WTC11 (cell line): ENCODE data around the gene PSMB10. TPM values are rescaled to one million over a fixed set of nuclear protein-coding genes. Genes with fewer than 3 reads are reported as not detected.

Source experiments
- ATAC-seq: fragments of 200-7000 bp; cut with Tn5 transposase; 2 replicates; pipeline ENCODE4 v1.10.0; 2021; ENCODE audit warnings: mild to moderate bottlenecking, moderate library complexity
- CTCF ChIA-PET: fragments of 300-600 bp; sonication (Branson Sonifier 250); formaldehyde crosslinking; loops from one replicate; lab custom pipeline; 2021; ENCODE audit warnings: antibody characterized with exemption; lab: Charles Lee
- POLR2A ChIA-PET: fragments of 350-600 bp; sonication (Branson Sonifier 250); formaldehyde crosslinking; loops from one replicate; lab custom pipeline; 2021; ENCODE audit warnings: antibody characterized with exemption; lab: Charles Lee
- DNase-seq: peaks from one replicate; pipeline ENCODE4 v3.0.0; 2021; ENCODE audit warnings: low spot score
- H3K27ac Mint-ChIP-seq: 2 replicates; pipeline ENCODE4 v1.8.0; 2021; ENCODE audit warnings: mixed read lengths
- H3K27me3 Mint-ChIP-seq: 2 replicates; pipeline ENCODE4 v1.8.0; 2021; ENCODE audit warnings: low read depth, mild to moderate bottlenecking, moderate library complexity, mixed read lengths
- H3K36me3 Mint-ChIP-seq: 2 replicates; pipeline ENCODE4 v1.8.0; 2021; ENCODE audit warnings: mixed read lengths
- H3K4me1 Mint-ChIP-seq: 2 replicates; pipeline ENCODE4 v1.8.0; 2022; ENCODE audit warnings: mixed read lengths
- H3K4me3 Mint-ChIP-seq: 2 replicates; pipeline ENCODE4 v1.8.0; 2021; ENCODE audit warnings: mild to moderate bottlenecking, moderate library complexity, mixed read lengths
- H3K9me3 Mint-ChIP-seq: 2 replicates; pipeline ENCODE4 v1.8.0; 2021; ENCODE audit warnings: mixed read lengths
- ATF1 ChIP-seq: sonication (generic); formaldehyde crosslinking; IDR thresholded peaks from 2 replicates; pipeline ENCODE4 v1.8.1; 2023; ENCODE audit warnings: mild to moderate bottlenecking, moderate library complexity, missing genetic modification reagents
- ATF3 ChIP-seq: sonication (generic); formaldehyde crosslinking; conservative IDR thresholded peaks from 2 replicates; pipeline ENCODE4 v1.8.1; 2022; ENCODE audit warnings: mild to moderate bottlenecking, missing genetic modification reagents
- E2F4 ChIP-seq: sonication (generic); formaldehyde crosslinking; IDR thresholded peaks from 2 replicates; pipeline ENCODE4 v1.8.1; 2022; ENCODE audit warnings: low read depth, mild to moderate bottlenecking, moderate library complexity, missing genetic modification reagents, borderline replicate concordance
- EMX1 ChIP-seq: fragments of 250-450 bp; sonication (Bioruptor Pico); IDR thresholded peaks from 2 replicates; pipeline ENCODE4 v1.8.0; 2021; ENCODE audit warnings: mild to moderate bottlenecking
- FOXP1 ChIP-seq: sonication (generic); formaldehyde crosslinking; IDR thresholded peaks from 2 replicates; pipeline ENCODE4 v1.8.0; 2022; ENCODE audit warnings: missing genetic modification reagents, mild to moderate bottlenecking, moderate library complexity, borderline replicate concordance
- HMGA2 ChIP-seq: fragments of 250-450 bp; sonication (Bioruptor Pico); IDR thresholded peaks from 2 replicates; pipeline ENCODE4 v1.4.0; 2021; ENCODE audit warnings: mild to moderate bottlenecking, moderate library complexity
- KAT7 ChIP-seq: sonication (generic); formaldehyde crosslinking; IDR thresholded peaks from 2 replicates; pipeline ENCODE4 v1.8.1; 2023; ENCODE audit warnings: missing genetic modification reagents, mild to moderate bottlenecking, borderline replicate concordance
- MLX ChIP-seq: sonication (generic); formaldehyde crosslinking; IDR thresholded peaks from 2 replicates; pipeline ENCODE4 v1.8.1; 2023; ENCODE audit warnings: mild to moderate bottlenecking, missing genetic modification reagents, moderate library complexity
- NFYB ChIP-seq: sonication (generic); formaldehyde crosslinking; conservative IDR thresholded peaks from 2 replicates; pipeline ENCODE4 v1.8.0; 2022; ENCODE audit warnings: low read depth, missing genetic modification reagents
- NR2C2 ChIP-seq: sonication (generic); formaldehyde crosslinking; IDR thresholded peaks from 2 replicates; pipeline ENCODE4 v1.8.0; 2022; ENCODE audit warnings: mild to moderate bottlenecking, missing genetic modification reagents
- RORB ChIP-seq: fragments of 250-450 bp; sonication (Bioruptor Pico); IDR thresholded peaks from 2 replicates; pipeline ENCODE4 v1.9.0; 2021; ENCODE audit warnings: mild to moderate bottlenecking
- TEAD4 ChIP-seq: sonication (generic); formaldehyde crosslinking; IDR thresholded peaks from 2 replicates; pipeline ENCODE4 v1.8.0; 2022; ENCODE audit warnings: mild to moderate bottlenecking, missing genetic modification reagents
- USF2 ChIP-seq: sonication (generic); formaldehyde crosslinking; IDR thresholded peaks from 2 replicates; pipeline ENCODE4 v1.8.1; 2023; ENCODE audit warnings: mild to moderate bottlenecking, missing genetic modification reagents, moderate library complexity
- ZNF138 ChIP-seq: sonication (generic); formaldehyde crosslinking; conservative IDR thresholded peaks from 2 replicates; pipeline ENCODE4 v1.8.1; 2022; ENCODE audit warnings: mild to moderate bottlenecking, moderate library complexity, missing genetic modification reagents
- ZNF532 ChIP-seq: fragments of 250-450 bp; sonication (Bioruptor Pico); IDR thresholded peaks from 2 replicates; pipeline ENCODE4 v1.9.0; 2021; ENCODE audit warnings: mild to moderate bottlenecking, borderline replicate concordance
- total RNA-seq: library from RNA; stranded (reverse); gene quantifications from 3 replicates; pipeline ENCODE4 v1.2.3, GENCODE V29; 2021
- TF ChIP-seq, protein P1 (sequence below): fragments of 250-450 bp; sonication (Bioruptor Pico); IDR thresholded peaks from 2 replicates; pipeline ENCODE4 v1.9.0; 2021; ENCODE audit warnings: mild to moderate bottlenecking
- TF ChIP-seq, protein P2 (sequence below): fragments of 250-450 bp; sonication (Bioruptor Pico); IDR thresholded peaks from 2 replicates; pipeline ENCODE4 v1.8.0; 2021; ENCODE audit warnings: mild to moderate bottlenecking
- TF ChIP-seq, protein P3 (sequence below): fragments of 250-450 bp; sonication (Bioruptor Pico); IDR thresholded peaks from 2 replicates; pipeline ENCODE4 v2.1.2; 2022; ENCODE audit warnings: mild to moderate bottlenecking, moderate library complexity
- TF ChIP-seq, protein P4 (sequence below): fragments of 200-600 bp; IDR thresholded peaks from 2 replicates; pipeline ENCODE4 v1.8.0; 2022; ENCODE audit warnings: antibody characterized with exemption

PSMB10 gene
- total RNA-seq, 1 experiment from 2014 or later = 40.9 TPM

- TF ChIP-seq FOXP1 (CRISPR knock-in tag) = no peak
- TF ChIP-seq, protein P1, sequence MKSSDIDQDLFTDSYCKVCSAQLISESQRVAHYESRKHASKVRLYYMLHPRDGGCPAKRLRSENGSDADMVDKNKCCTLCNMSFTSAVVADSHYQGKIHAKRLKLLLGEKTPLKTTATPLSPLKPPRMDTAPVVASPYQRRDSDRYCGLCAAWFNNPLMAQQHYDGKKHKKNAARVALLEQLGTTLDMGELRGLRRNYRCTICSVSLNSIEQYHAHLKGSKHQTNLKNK = no peak
- no peak for TF ChIP-seq ZNF138 (CRISPR knock-in tag)
- no peak for TF ChIP-seq EMX1 (CRISPR knock-in tag)
- TF ChIP-seq, protein P2, sequence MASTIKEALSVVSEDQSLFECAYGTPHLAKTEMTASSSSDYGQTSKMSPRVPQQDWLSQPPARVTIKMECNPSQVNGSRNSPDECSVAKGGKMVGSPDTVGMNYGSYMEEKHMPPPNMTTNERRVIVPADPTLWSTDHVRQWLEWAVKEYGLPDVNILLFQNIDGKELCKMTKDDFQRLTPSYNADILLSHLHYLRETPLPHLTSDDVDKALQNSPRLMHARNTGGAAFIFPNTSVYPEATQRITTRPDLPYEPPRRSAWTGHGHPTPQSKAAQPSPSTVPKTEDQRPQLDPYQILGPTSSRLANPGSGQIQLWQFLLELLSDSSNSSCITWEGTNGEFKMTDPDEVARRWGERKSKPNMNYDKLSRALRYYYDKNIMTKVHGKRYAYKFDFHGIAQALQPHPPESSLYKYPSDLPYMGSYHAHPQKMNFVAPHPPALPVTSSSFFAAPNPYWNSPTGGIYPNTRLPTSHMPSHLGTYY (CRISPR knock-in tag) = no peak
- no peak for TF ChIP-seq TEAD4 (CRISPR knock-in tag)
- TF ChIP-seq E2F4 (CRISPR knock-in tag) = no peak
- TF ChIP-seq USF2 = no peak
- no peak for TF ChIP-seq ATF1
- TF ChIP-seq, protein P3, sequence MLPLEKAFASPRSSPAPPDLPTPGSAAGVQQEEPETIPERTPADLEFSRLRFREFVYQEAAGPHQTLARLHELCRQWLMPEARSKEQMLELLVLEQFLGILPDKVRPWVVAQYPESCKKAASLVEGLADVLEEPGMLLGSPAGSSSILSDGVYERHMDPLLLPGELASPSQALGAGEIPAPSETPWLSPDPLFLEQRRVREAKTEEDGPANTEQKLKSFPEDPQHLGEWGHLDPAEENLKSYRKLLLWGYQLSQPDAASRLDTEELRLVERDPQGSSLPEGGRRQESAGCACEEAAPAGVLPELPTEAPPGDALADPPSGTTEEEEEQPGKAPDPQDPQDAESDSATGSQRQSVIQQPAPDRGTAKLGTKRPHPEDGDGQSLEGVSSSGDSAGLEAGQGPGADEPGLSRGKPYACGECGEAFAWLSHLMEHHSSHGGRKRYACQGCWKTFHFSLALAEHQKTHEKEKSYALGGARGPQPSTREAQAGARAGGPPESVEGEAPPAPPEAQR (CRISPR knock-in tag) = no peak
- TF ChIP-seq NFYB (CRISPR knock-in tag) = no peak
- no peak for TF ChIP-seq HMGA2 (CRISPR knock-in tag)
- TF ChIP-seq ATF3 (CRISPR knock-in tag) = no peak
- no peak for TF ChIP-seq RORB
- no peak for TF ChIP-seq NR2C2
- no peak for TF ChIP-seq MLX (CRISPR knock-in tag)
- TF ChIP-seq KAT7 (CRISPR knock-in tag) = no peak
- TF ChIP-seq, protein P4, sequence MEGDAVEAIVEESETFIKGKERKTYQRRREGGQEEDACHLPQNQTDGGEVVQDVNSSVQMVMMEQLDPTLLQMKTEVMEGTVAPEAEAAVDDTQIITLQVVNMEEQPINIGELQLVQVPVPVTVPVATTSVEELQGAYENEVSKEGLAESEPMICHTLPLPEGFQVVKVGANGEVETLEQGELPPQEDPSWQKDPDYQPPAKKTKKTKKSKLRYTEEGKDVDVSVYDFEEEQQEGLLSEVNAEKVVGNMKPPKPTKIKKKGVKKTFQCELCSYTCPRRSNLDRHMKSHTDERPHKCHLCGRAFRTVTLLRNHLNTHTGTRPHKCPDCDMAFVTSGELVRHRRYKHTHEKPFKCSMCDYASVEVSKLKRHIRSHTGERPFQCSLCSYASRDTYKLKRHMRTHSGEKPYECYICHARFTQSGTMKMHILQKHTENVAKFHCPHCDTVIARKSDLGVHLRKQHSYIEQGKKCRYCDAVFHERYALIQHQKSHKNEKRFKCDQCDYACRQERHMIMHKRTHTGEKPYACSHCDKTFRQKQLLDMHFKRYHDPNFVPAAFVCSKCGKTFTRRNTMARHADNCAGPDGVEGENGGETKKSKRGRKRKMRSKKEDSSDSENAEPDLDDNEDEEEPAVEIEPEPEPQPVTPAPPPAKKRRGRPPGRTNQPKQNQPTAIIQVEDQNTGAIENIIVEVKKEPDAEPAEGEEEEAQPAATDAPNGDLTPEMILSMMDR = no peak
- no peak for TF ChIP-seq ZNF532 (CRISPR knock-in tag)
- TF ChIP-seq, all 79 proteins: peak for 0
- Mint-ChIP-seq H3K36me3 (peaks cover 17% of the 10 kb centered on the region), H3K27ac (no peak overlapping the region), H3K4me3 (no peak overlapping the region), H3K9me3 (no peaks in the 10 kb centered on the region), H3K27me3 (no peaks in the 10 kb centered on the region), H3K4me1 (peaks cover 23% of the 10 kb centered on the region)
- CTCF ChIA-PET = interaction anchor here (0.8 to 5.5 kb wide), 12 partner anchors 12 to 365 kb away, joined by 3 to 144 read pairs (median 4); partner anchors contain the start of genes CTRL, EDC4, PSMB10 and RANBP10
- ATAC-seq (peak; percentile 2), DNase-seq (no peak)
- POLR2A ChIA-PET = interaction anchor here (3.8 kb wide), 1 partner anchor 50 kb away, joined by 30 read pairs; the partner anchor contains the start of gene PSMB10
Observed at GRCh38 chr16:67885976-67886375, 50.7 kb downstream of the PSMB10 start.
